Gastrocnemius medialis (tissue), 4 donors: ENCODE data around the gene ZDHHC8. TPM values are rescaled to one million over a fixed set of nuclear protein-coding genes. Genes with fewer than 3 reads are reported as not detected.

ENCODE experiments used
- ATAC-seq, 2 donors: fragments of 150-250 bp; one replicate each; pipeline ENCODE4 v1.9.1; 2016
- DNase-seq, 2 donors: peaks; one replicate each; pipeline ENCODE4 v3.0.0-alpha.2; 2019
- H3K27ac ChIP-seq, 4 donors: fragments of 200-600 bp; sonication (generic); 1 replicate in 1 of 4; 2 replicates in 3 of 4; pipeline ENCODE4 v1.5.1; 2016 to 2018; ENCODE audit warnings: mild to moderate bottlenecking in 2 of 4, moderate library complexity in 1 of 4
- H3K27me3 ChIP-seq, 3 donors: fragments of 200-600 bp; sonication (generic) in 2 of 3; 1 replicate in 1 of 3; 2 replicates in 2 of 3; pipeline versions ENCODE4 v1.5.1 to v1.6.0; 2016 to 2019; ENCODE audit warnings: mild to moderate bottlenecking in 1 of 3, moderate library complexity in 1 of 3
- H3K36me3 ChIP-seq, 2 donors: fragments of 200-600 bp; sonication (generic) in 1 of 2; one replicate each; pipeline ENCODE4 v1.5.1; 2017 to 2018
- H3K4me1 ChIP-seq, 2 donors: fragments of 200-600 bp; sonication (generic) in 1 of 2; one replicate each; pipeline ENCODE4 v1.5.1; 2016 to 2017; ENCODE audit warnings: mild to moderate bottlenecking in 2 of 2
- H3K4me3 ChIP-seq, 4 donors: fragments of 200-600 bp; sonication (generic) in 3 of 4; 1 replicate in 1 of 4; 2 replicates in 3 of 4; pipeline ENCODE4 v1.5.1; 2016 to 2019; ENCODE audit warnings: mild to moderate bottlenecking in 2 of 4
- H3K9me3 ChIP-seq, 3 donors: fragments of 200-600 bp; sonication (generic) in 2 of 3; 1 replicate in 1 of 3; 2 replicates in 2 of 3; pipeline ENCODE4 v1.5.1; 2016 to 2019
- CTCF ChIP-seq, 5 experiments: fragments of 450-650 bp in 3 of 5; fragments of 200-600 bp in 2 of 5; sonication (generic) in 2 of 5; IDR thresholded peaks in 4 of 5; conservative IDR thresholded peaks in 1 of 5; 1 replicate in 4 of 5; 2 replicates in 1 of 5; pipeline ENCODE4 v1.5.1; 2016 to 2019; ENCODE audit warnings: antibody characterized with exemption in 5 of 5, mild to moderate bottlenecking in 3 of 5, moderate library complexity in 3 of 5
- POLR2A ChIP-seq, 2 donors: fragments of 450-650 bp; IDR thresholded peaks; one replicate each; pipeline ENCODE4 v1.6.1; 2017; ENCODE audit warnings: antibody characterized with exemption in 2 of 2, mild to moderate bottlenecking in 2 of 2, moderate library complexity in 2 of 2
- in situ Hi-C, 4 donors: fragments of 200-750 bp; cut with MboI; loops; one replicate each; pipeline versions ENCODE4 v1.15.0 to v1.8.0; 2017; ENCODE audit warnings: low sequenced_read_pairs in 4 of 4
- intact Hi-C: fragments of 100-400 bp; cut with DNase I; formaldehyde crosslinking; loops from one replicate; pipeline ENCODE4 v1.15.1; 2023; ENCODE audit warnings: low total_unique reads
- total RNA-seq, 4 donors: library from RNA; depleted of rRNA; stranded (reverse); fragments of >200 nt; gene quantifications; one replicate each; pipeline versions ENCODE4 v1.1.0 to v1.2.3, GENCODE V29; 2016

ZDHHC8 gene
- total RNA-seq, 4 donors from 2014 or later: 7.3 to 15.8 (median 12.8) TPM

- no peak for DNase-seq
- H3K27ac ChIP-seq: no peak overlapping the region
- ATAC-seq: no peak
These were observed 56.4 kb downstream of the ZDHHC8 start for GRCh38 chr22:20187777-20188566.

GRCh38 chr22:20188567-20188877 is 56.9 kb downstream of the ZDHHC8 start:
- Histone ChIP-seq H3K4me1 (no peaks in the 10 kb centered on the region), H3K27me3 (no peaks in the 10 kb centered on the region), H3K36me3 (no peaks in the 10 kb centered on the region), H3K27ac (no peak overlapping the region), H3K4me3 (no peak overlapping the region), H3K9me3 (no peaks in the 10 kb centered on the region)
- intact Hi-C loops: no loop called here
- DNase-seq (no peak), ATAC-seq (no peak)
- no peak for TF ChIP-seq POLR2A (IDR thresholded peaks at IDR 0.05)
- TF ChIP-seq CTCF (IDR thresholded peaks at IDR 0.05 in 4 of 5, conservative IDR thresholded peaks at IDR 0.05 in 1 of 5): no peak
- in situ Hi-C loops: no loop called here

More at GRCh38 chr22:20187777-20188566, 56.4 kb downstream of the ZDHHC8 start:
- Histone ChIP-seq H3K36me3 (no peaks in the 10 kb centered on the region), H3K4me1 (no peaks in the 10 kb centered on the region), H3K9me3 (no peaks in the 10 kb centered on the region), H3K27me3 (no peaks in the 10 kb centered on the region), H3K4me3 (no peak overlapping the region)
- intact Hi-C loops: no loop called here
- TF ChIP-seq CTCF (IDR thresholded peaks at IDR 0.05 in 4 of 5, conservative IDR thresholded peaks at IDR 0.05 in 1 of 5): no peak
- no peak for TF ChIP-seq POLR2A (IDR thresholded peaks at IDR 0.05)
- in situ Hi-C loops: no loop called here

GRCh38 chr22:20191000-20191515 is 59.5 kb downstream of the ZDHHC8 start:
- Histone ChIP-seq H3K4me3 (no peak overlapping the region), H3K9me3 (no peaks in the 10 kb centered on the region), H3K27ac (no peak overlapping the region), H3K27me3 (no peaks in the 10 kb centered on the region), H3K4me1 (no peaks in the 10 kb centered on the region), H3K36me3 (no peaks in the 10 kb centered on the region)
- DNase-seq: no peak
- no peak for TF ChIP-seq POLR2A (IDR thresholded peaks at IDR 0.05)
- TF ChIP-seq CTCF (IDR thresholded peaks at IDR 0.05 in 4 of 5, conservative IDR thresholded peaks at IDR 0.05 in 1 of 5): no peak
- in situ Hi-C loops: no loop called here
- intact Hi-C loops: no loop called here
- ATAC-seq: no peak

- H3K27ac ChIP-seq: no peak overlapping the region
- H3K27me3 ChIP-seq: no peaks in the 10 kb centered on the region
- H3K4me3 ChIP-seq: no peak overlapping the region
- no peaks in the 10 kb centered on the region for H3K9me3 ChIP-seq
- no peak for TF ChIP-seq CTCF (IDR thresholded peaks at IDR 0.05 in 4 of 5, conservative IDR thresholded peaks at IDR 0.05 in 1 of 5)
- no peak for TF ChIP-seq POLR2A (IDR thresholded peaks at IDR 0.05)
- H3K36me3 ChIP-seq: no peaks in the 10 kb centered on the region
- in situ Hi-C loops: no loop called here
- no peaks in the 10 kb centered on the region for H3K4me1 ChIP-seq
- ATAC-seq (no peak), DNase-seq (no peak)
- intact Hi-C loops: no loop called here
These were observed 60.2 kb downstream of the ZDHHC8 start for GRCh38 chr22:20191803-20192202.
